K562 (cell line): ENCODE data around the gene CFAP300. TPM values are rescaled to one million over a fixed set of nuclear protein-coding genes. Genes with fewer than 3 reads are reported as not detected.

Experiments
- ATAC-seq: fragments of 200-7000 bp; cut with Tn5 transposase; 3 replicates; pipeline ENCODE4 v1.9.1; 2020; ENCODE audit warnings: moderate library complexity
- BruUV-seq: library from RNA; stranded (reverse); fragments of 400-500 nt; replicated peaks from 2 replicates; lab custom pipeline; 2021; lab: Mats Ljungman, UMichigan
- CTCF ChIA-PET: fragments of 300-600 bp; formaldehyde crosslinking; extraction: SDS; loops from one replicate; lab custom pipeline; 2021; ENCODE audit warnings: low intra/inter-chr PET ratio; lab: Yijun Ruan, JAX
- POLR2A ChIA-PET: fragments of 300-600, 350-650 bp; sonication (Branson Sonifier 250); formaldehyde crosslinking; extraction: SDS; loops from one replicate; lab custom pipeline; 2021; ENCODE audit warnings: antibody characterized with exemption, inconsistent platforms; lab: Yijun Ruan, JAX
- DNase-seq, 4 experiments: peaks; one replicate each; pipeline versions ENCODE4 v3.0.0 to v3.0.0-alpha.2; 2011 to 2018; ENCODE audit warnings: low spot score in 3 of 4, mixed read lengths in 3 of 4; ENCODE audit errors: extremely low read depth in 1 of 4
- FAIRE-seq: peaks from 2 replicates; lab custom pipeline; 2011; peaks lifted over from hg19 to GRCh38; lab: Jason Lieb, UNC
- H2AFZ ChIP-seq: 2 replicates; pipeline ENCODE4 v1.6.0; 2011; ENCODE audit warnings: low read depth, low read length, control low read depth, inconsistent platforms
- H3K27ac ChIP-seq: fragments of 200-600 bp; 3 replicates; pipeline ENCODE4 v1.8.0; 2011; ENCODE audit warnings: low read depth, mild to moderate bottlenecking, control low read depth, inconsistent platforms, low read length, moderate library complexity, mixed read lengths; ENCODE audit errors: extremely low read depth
- H3K27me3 ChIP-seq, 2 experiments: fragments of 300-600 bp in 1 of 2; 2 replicates in 1 of 2; 3 replicates in 1 of 2; pipeline versions ENCODE4 v1.6.0 to v1.8.0; 2011; ENCODE audit warnings: inconsistent platforms in 2 of 2, low read length in 2 of 2, mild to moderate bottlenecking in 1 of 2, mixed read lengths in 1 of 2, moderate library complexity in 1 of 2; ENCODE audit not compliant: control insufficient read depth in 2 of 2, insufficient read depth in 2 of 2
- H3K36me3 ChIP-seq: fragments of 300-600 bp; 3 replicates; pipeline ENCODE4 v1.8.0; 2011; ENCODE audit warnings: mild to moderate bottlenecking, low read length, inconsistent platforms; ENCODE audit not compliant: control insufficient read depth, insufficient read depth
- H3K4me1 ChIP-seq, 2 experiments: fragments of 200-600 bp in 1 of 2; replicated peaks in 1 of 2; 2 replicates in 1 of 2; 3 replicates in 1 of 2; pipeline versions ENCODE4 v1.5.1 to v1.8.0; 2011; ENCODE audit warnings: inconsistent platforms in 2 of 2, low read length in 2 of 2, mild to moderate bottlenecking in 1 of 2, mixed read lengths in 1 of 2, moderate library complexity in 1 of 2; ENCODE audit not compliant: control insufficient read depth in 2 of 2, insufficient read depth in 2 of 2
- H3K4me2 ChIP-seq: 2 replicates; pipeline ENCODE4 v1.6.1; 2011; ENCODE audit warnings: low read length, control low read depth, inconsistent platforms, mixed read lengths; ENCODE audit not compliant: insufficient read depth
- H3K4me3 ChIP-seq: fragments of 200-600 bp; sonication (generic), shearing (Covaris generic); 2 replicates; pipeline ENCODE4 v1.5.1; 2016; ENCODE audit warnings: control low read depth, inconsistent platforms
- H3K79me2 ChIP-seq: fragments of 200-600 bp; 3 replicates; pipeline ENCODE4 v1.8.0; 2011; ENCODE audit warnings: low read length, inconsistent platforms; ENCODE audit not compliant: control insufficient read depth, insufficient read depth
- H3K9ac ChIP-seq, 2 experiments: 2 replicates each; pipeline versions ENCODE4 v1.6.0 to v1.6.1; 2011; ENCODE audit warnings: low read depth in 2 of 2, low read length in 2 of 2, control low read depth in 1 of 2, inconsistent platforms in 1 of 2, mild to moderate bottlenecking in 1 of 2, mixed read lengths in 1 of 2; ENCODE audit not compliant: insufficient read depth in 1 of 2
- H3K9me1 ChIP-seq: one replicate; pipeline ENCODE4 v1.6.0; 2011; ENCODE audit warnings: inconsistent platforms, mild to moderate bottlenecking, low read length, moderate library complexity; ENCODE audit not compliant: control insufficient read depth, insufficient read depth
- H3K9me3 ChIP-seq: replicated peaks from 2 replicates; pipeline ENCODE4 v1.5.1; 2011; ENCODE audit warnings: low read depth, low read length, inconsistent platforms; ENCODE audit not compliant: control insufficient read depth, insufficient read depth
- H4K20me1 ChIP-seq: replicated peaks from 2 replicates; pipeline ENCODE4 v1.6.1; 2011; ENCODE audit warnings: low read length, inconsistent platforms, mixed read lengths; ENCODE audit not compliant: control insufficient read depth, insufficient read depth
- ARID1B ChIP-seq: fragments of 450-650 bp; IDR thresholded peaks from 2 replicates; pipeline ENCODE4 v1.6.1; 2016; ENCODE audit warnings: antibody characterized with exemption, mild to moderate bottlenecking, inconsistent platforms
- CCAR2 ChIP-seq: fragments of 200-400 bp; formaldehyde crosslinking; IDR thresholded peaks from 2 replicates; pipeline ENCODE4 v1.6.1; 2017; ENCODE audit warnings: mild to moderate bottlenecking, low read depth, low read length
- CEBPG ChIP-seq, 3 experiments: fragments of 200-800 bp in 1 of 3; sonication (Bioruptor generic) in 1 of 3; sonication (generic) in 1 of 3; formaldehyde crosslinking in 1 of 3; IDR thresholded peaks in 2 of 3; conservative IDR thresholded peaks in 1 of 3; 2 replicates each; pipeline versions ENCODE4 v1.6.1 to v1.8.0; 2016 to 2022; ENCODE audit warnings: missing compliant biosample characterization in 2 of 3, missing genetic modification characterization in 2 of 3, mild to moderate bottlenecking in 1 of 3, missing genetic modification reagents in 1 of 3
- E2F6 ChIP-seq, 2 experiments: IDR thresholded peaks; 2 replicates each; pipeline ENCODE4 v1.6.1; 2011; ENCODE audit warnings: borderline replicate concordance in 1 of 2, control low read depth in 1 of 2, low read depth in 1 of 2, low read length in 1 of 2, mild to moderate bottlenecking in 1 of 2, mixed read lengths in 1 of 2, moderate library complexity in 1 of 2; ENCODE audit not compliant: insufficient read depth in 1 of 2, insufficient read length in 1 of 2, poor library complexity in 1 of 2, severe bottlenecking in 1 of 2; ENCODE audit errors: extremely low read depth in 1 of 2
- HDGF ChIP-seq: fragments of 450-650 bp; IDR thresholded peaks from 2 replicates; pipeline ENCODE4 v1.6.1; 2016
- JUN ChIP-seq, 2 experiments: sonication (generic) in 1 of 2; formaldehyde crosslinking in 1 of 2; IDR thresholded peaks; 2 replicates each; pipeline versions ENCODE4 v1.6.1 to v1.8.0; 2012 to 2022; ENCODE audit warnings: borderline replicate concordance in 2 of 2, mild to moderate bottlenecking in 2 of 2, improper control_type of control experiment in 1 of 2, low read depth in 1 of 2, low read length in 1 of 2, missing genetic modification reagents in 1 of 2
- MCM3 ChIP-seq: fragments of 450-650 bp; IDR thresholded peaks from 2 replicates; pipeline ENCODE4 v1.6.1; 2016
- MEF2A ChIP-seq: IDR thresholded peaks from 2 replicates; pipeline ENCODE4 v1.6.1; 2011; ENCODE audit warnings: low read depth, mild to moderate bottlenecking, low read length, moderate library complexity; ENCODE audit not compliant: control insufficient read depth
- NCOA4 ChIP-seq: fragments of 450-650 bp; IDR thresholded peaks from 2 replicates; pipeline ENCODE4 v1.6.1; 2018; ENCODE audit warnings: mild to moderate bottlenecking; ENCODE audit not compliant: partially characterized antibody
- PHB2 ChIP-seq: fragments of 450-650 bp; IDR thresholded peaks from 2 replicates; pipeline ENCODE4 v1.6.1; 2017; ENCODE audit warnings: low read depth
- PHF21A ChIP-seq: fragments of 450-650 bp; IDR thresholded peaks from 2 replicates; pipeline ENCODE4 v1.6.1; 2017; ENCODE audit warnings: low read depth, borderline replicate concordance
- RB1 ChIP-seq: fragments of 450-650 bp; IDR thresholded peaks from 2 replicates; pipeline ENCODE4 v1.6.1; 2017; ENCODE audit warnings: low read depth, mild to moderate bottlenecking
- RBM39 ChIP-seq: fragments of 200-400 bp; formaldehyde crosslinking; optimal IDR thresholded peaks from 2 replicates; pipeline ENCODE3; 2018; ENCODE audit warnings: low read depth, low read length
- ZNF140 ChIP-seq: fragments of 250-450 bp; sonication (Bioruptor Pico); IDR thresholded peaks from 2 replicates; pipeline ENCODE4 v1.8.0; 2021; ENCODE audit warnings: moderate library complexity, mild to moderate bottlenecking, inconsistent platforms
- ZNF274 ChIP-seq: IDR thresholded peaks from 2 replicates; pipeline ENCODE4 v1.6.1; 2011; ENCODE audit warnings: low read depth, mild to moderate bottlenecking, low read length, moderate library complexity, borderline replicate concordance
- ZNF324 ChIP-seq: fragments of 250-450 bp; sonication (Bioruptor Pico); IDR thresholded peaks from 2 replicates; pipeline ENCODE4 v1.4.0; 2020; ENCODE audit warnings: mild to moderate bottlenecking
- ZNF347 ChIP-seq: fragments of 450-650 bp; formaldehyde crosslinking; IDR thresholded peaks from 2 replicates; pipeline ENCODE4 v1.4.0; 2020; ENCODE audit warnings: low read depth, mild to moderate bottlenecking, moderate library complexity
- ZNF444 ChIP-seq: fragments of 250-450 bp; sonication (Bioruptor Pico); IDR thresholded peaks from 2 replicates; pipeline ENCODE4 v1.4.0; 2020; ENCODE audit warnings: mild to moderate bottlenecking, moderate library complexity
- ZSCAN29 ChIP-seq: fragments of 450-650 bp; IDR thresholded peaks from 2 replicates; pipeline ENCODE4 v1.6.1; 2017
- WGBS: fragments of 100-300 bp; shearing (Covaris generic); methylation state at CpG from one replicate; pipeline ENCODE4 v1.1.6; 2016; ENCODE audit warnings: low coverage, mixed read lengths; ENCODE audit not compliant: insufficient coverage; ENCODE audit errors: missing lambda C conversion rate; 5-methylcytosine and 5-hydroxymethylcytosine counted together
- in situ Hi-C: fragments of 300-500 bp; cut with MboI; formaldehyde crosslinking; loops from 4 replicates; pipeline ENCODE4 v1.15.0; 2018; ENCODE audit warnings: inconsistent platforms, mixed read lengths
- intact Hi-C: fragments of 100-400 bp; cut with micrococcal nuclease; formaldehyde crosslinking; loops from 2 replicates; pipeline ENCODE4 v1.14.2; 2022
- polyA plus RNA-seq, 8 experiments: library from polyadenylated mRNA; depleted of rRNA in 4 of 8; stranded (reverse) in 5 of 8; unstranded in 3 of 8; fragments of >200 nt; fragmentation: Nextera tagmentation in 2 of 8; fragmentation: Illumina TruSeq in 1 of 8; extraction: Ambion mirVana in 2 of 8; extraction: Trizol in 1 of 8; gene quantifications; 2 replicates each; pipeline versions ENCODE4 v1.2.1 to v1.2.3, GENCODE V29; 2011 to 2014; ENCODE audit warnings: inconsistent platforms in 1 of 8, missing spikeins in 1 of 8
- total RNA-seq, 7 experiments: library from RNA; depleted of rRNA in 6 of 7; stranded (reverse); fragments of >200 nt in 6 of 7; fragmentation: Illumina TruSeq in 2 of 7; extraction: Trizol in 2 of 7; gene quantifications; 2 replicates each; pipeline versions ENCODE4 v1.2.1 to v1.2.3, GENCODE V29; 2011 to 2021; ENCODE audit warnings: low replicate concordance in 1 of 7
- TF ChIP-seq, protein P1 (sequence below): fragments of 450-650 bp; IDR thresholded peaks from 2 replicates; pipeline ENCODE4 v1.6.1; 2017; ENCODE audit warnings: mild to moderate bottlenecking, moderate library complexity

Gene CFAP300
- total and polyA plus RNA-seq, 9 of the 15 experiments (the other 6 are each of a cell fraction or from before 2014, with no cell fraction given) = not detected

DNA sequence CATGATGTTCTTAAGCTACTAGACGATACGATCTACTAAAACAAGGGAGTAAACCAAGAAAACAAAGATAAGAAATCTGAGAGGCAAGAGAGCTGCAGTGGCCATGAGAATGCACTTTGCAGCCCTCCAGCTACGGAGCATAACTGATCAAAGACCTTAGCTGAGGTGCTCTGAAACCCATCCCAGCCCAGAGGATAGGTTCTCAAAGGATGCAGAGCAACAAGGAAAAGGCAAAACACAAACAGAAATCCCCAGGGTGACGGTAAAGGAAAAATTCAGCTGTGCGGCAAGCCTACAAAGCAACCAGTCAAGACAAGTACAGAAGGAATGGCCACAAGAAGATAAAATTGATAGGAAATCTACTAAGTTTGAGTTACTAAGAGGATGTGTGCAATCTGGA is 32.5 kb upstream of the CFAP300 start:
- no TSS peak for BruUV-seq
- no peak overlapping the region for H3K4me3 ChIP-seq
- no peak overlapping the region for H3K9ac ChIP-seq
- H4K20me1 ChIP-seq = no peaks in the 10 kb centered on the region
- no peaks in the 10 kb centered on the region for H3K27me3 ChIP-seq
- H3K4me1 ChIP-seq = no peaks in the 10 kb centered on the region
- 1% methylated on average over 5 of the region's 5 CpGs for whole genome bisulfite sequencing
- TF ChIP-seq MCM3 (no peak), ZNF324 (CRISPR knock-in tag) (no peak), RB1 (no peak), NCOA4 (no peak), MEF2A (no peak), HDGF (no peak), JUN (IDR thresholded peaks at IDR 0.05; ENCODE audit: borderline replicate concordance, low read depth, low read length) (no peak), JUN (CRISPR knock-in tag; IDR thresholded peaks at IDR 0.05; ENCODE audit: borderline replicate concordance) (no peak), ZNF347 (CRISPR knock-in tag) (no peak), PHB2 (no peak), ZNF274 (no peak), E2F6 (IDR thresholded peaks at IDR 0.05; ENCODE audit: borderline replicate concordance in 1 of 2, extremely low read depth in 1 of 2, insufficient read depth in 1 of 2, insufficient read length in 1 of 2, low read depth in 1 of 2, low read length in 1 of 2, poor library complexity in 1 of 2, severe bottlenecking in 1 of 2) (no peak), RBM39 (no peak), ARID1B (no peak), ZSCAN29 (no peak), PHF21A (no peak), ZNF444 (CRISPR knock-in tag) (no peak), CCAR2 (no peak), ZNF140 (CRISPR knock-in tag) (no peak), CEBPG (CRISPR knock-in tag; IDR thresholded peaks at IDR 0.05) (no peak), CEBPG (tag; conservative IDR thresholded peaks at IDR 0.05 in 1 of 2, IDR thresholded peaks at IDR 0.05 in 1 of 2) (no peak)
- TF ChIP-seq, protein P1, sequence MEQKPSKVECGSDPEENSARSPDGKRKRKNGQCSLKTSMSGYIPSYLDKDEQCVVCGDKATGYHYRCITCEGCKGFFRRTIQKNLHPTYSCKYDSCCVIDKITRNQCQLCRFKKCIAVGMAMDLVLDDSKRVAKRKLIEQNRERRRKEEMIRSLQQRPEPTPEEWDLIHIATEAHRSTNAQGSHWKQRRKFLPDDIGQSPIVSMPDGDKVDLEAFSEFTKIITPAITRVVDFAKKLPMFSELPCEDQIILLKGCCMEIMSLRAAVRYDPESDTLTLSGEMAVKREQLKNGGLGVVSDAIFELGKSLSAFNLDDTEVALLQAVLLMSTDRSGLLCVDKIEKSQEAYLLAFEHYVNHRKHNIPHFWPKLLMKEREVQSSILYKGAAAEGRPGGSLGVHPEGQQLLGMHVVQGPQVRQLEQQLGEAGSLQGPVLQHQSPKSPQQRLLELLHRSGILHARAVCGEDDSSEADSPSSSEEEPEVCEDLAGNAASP = no peak
- TF ChIP-seq, all 486 proteins: peak for 0
- intact Hi-C loops (no loop called here), in situ Hi-C loops (no loop called here)
- Histone ChIP-seq H3K4me2 (no peak overlapping the region), H3K36me3 (no peaks in the 10 kb centered on the region), H3K9me3 (no peaks in the 10 kb centered on the region), H3K9me1 (no peaks in the 10 kb centered on the region), H3K79me2 (no peaks in the 10 kb centered on the region), H3K27ac (no peak overlapping the region), H2AFZ (peak overlapping the region; percentile 22; the same call in 1 of the 2 replicates)
- CTCF ChIA-PET = no interaction called here
- POLR2A ChIA-PET = interaction anchor here (1.0 kb wide), 1 partner anchor 12 kb away, joined by 3 read pairs; no protein-coding TSS in a partner anchor
- ATAC-seq (no peak), FAIRE-seq (no peak), DNase-seq (no peak)
